WTC11 (cell line): ENCODE results near the gene TTC33.

Experiments
- CREM ChIP-seq: sonication (generic); formaldehyde crosslinking; IDR thresholded peaks from 2 replicates; pipeline ENCODE4 v1.8.1; 2022; ENCODE audit warnings: mild to moderate bottlenecking, missing genetic modification reagents, moderate library complexity
- ELF4 ChIP-seq: sonication (generic); formaldehyde crosslinking; IDR thresholded peaks from 2 replicates; pipeline ENCODE4 v1.8.1; 2022; ENCODE audit warnings: low read depth, mild to moderate bottlenecking, moderate library complexity, missing genetic modification reagents
- FOXJ3 ChIP-seq: sonication (generic); formaldehyde crosslinking; IDR thresholded peaks from 2 replicates; pipeline ENCODE4 v1.9.0; 2021; ENCODE audit warnings: missing genetic modification reagents, mild to moderate bottlenecking, borderline replicate concordance
- JUN ChIP-seq: sonication (generic); formaldehyde crosslinking; IDR thresholded peaks from 2 replicates; pipeline ENCODE4 v1.8.0; 2023; ENCODE audit warnings: mild to moderate bottlenecking, missing genetic modification reagents
- KAT7 ChIP-seq: sonication (generic); formaldehyde crosslinking; IDR thresholded peaks from 2 replicates; pipeline ENCODE4 v1.8.1; 2023; ENCODE audit warnings: missing genetic modification reagents, mild to moderate bottlenecking, borderline replicate concordance
- NFYB ChIP-seq: sonication (generic); formaldehyde crosslinking; conservative IDR thresholded peaks from 2 replicates; pipeline ENCODE4 v1.8.0; 2022; ENCODE audit warnings: low read depth, missing genetic modification reagents
- NR1H2 ChIP-seq: sonication (generic); formaldehyde crosslinking; IDR thresholded peaks from 2 replicates; pipeline ENCODE4 v1.9.0; 2021; ENCODE audit warnings: mild to moderate bottlenecking, moderate library complexity, missing genetic modification reagents
- SP1 ChIP-seq: sonication (generic); formaldehyde crosslinking; conservative IDR thresholded peaks from 2 replicates; pipeline ENCODE4 v1.8.1; 2022; ENCODE audit warnings: missing genetic modification reagents
- TEAD4 ChIP-seq: sonication (generic); formaldehyde crosslinking; IDR thresholded peaks from 2 replicates; pipeline ENCODE4 v1.8.0; 2022; ENCODE audit warnings: mild to moderate bottlenecking, missing genetic modification reagents
- ZNF423 ChIP-seq: fragments of 250-450 bp; sonication (Bioruptor Pico); IDR thresholded peaks from 2 replicates; pipeline ENCODE4 v2.1.2; 2022; ENCODE audit warnings: mild to moderate bottlenecking, moderate library complexity
- TF ChIP-seq, protein P1 (sequence below): fragments of 200-600 bp; IDR thresholded peaks from 2 replicates; pipeline ENCODE4 v1.8.0; 2022; ENCODE audit warnings: antibody characterized with exemption
- TF ChIP-seq, protein P2 (sequence below): sonication (generic); formaldehyde crosslinking; IDR thresholded peaks from 2 replicates; pipeline ENCODE4 v1.8.0; 2022; ENCODE audit warnings: mild to moderate bottlenecking, missing genetic modification reagents
- TF ChIP-seq, protein P3 (sequence below): sonication (generic); formaldehyde crosslinking; IDR thresholded peaks from 2 replicates; pipeline ENCODE4 v1.8.0; 2022; ENCODE audit warnings: mild to moderate bottlenecking, missing genetic modification reagents
- TF ChIP-seq, protein P4 (sequence below): sonication (generic); formaldehyde crosslinking; IDR thresholded peaks from 2 replicates; pipeline ENCODE4 v1.8.0; 2023; ENCODE audit warnings: mild to moderate bottlenecking, missing genetic modification reagents

DNA sequence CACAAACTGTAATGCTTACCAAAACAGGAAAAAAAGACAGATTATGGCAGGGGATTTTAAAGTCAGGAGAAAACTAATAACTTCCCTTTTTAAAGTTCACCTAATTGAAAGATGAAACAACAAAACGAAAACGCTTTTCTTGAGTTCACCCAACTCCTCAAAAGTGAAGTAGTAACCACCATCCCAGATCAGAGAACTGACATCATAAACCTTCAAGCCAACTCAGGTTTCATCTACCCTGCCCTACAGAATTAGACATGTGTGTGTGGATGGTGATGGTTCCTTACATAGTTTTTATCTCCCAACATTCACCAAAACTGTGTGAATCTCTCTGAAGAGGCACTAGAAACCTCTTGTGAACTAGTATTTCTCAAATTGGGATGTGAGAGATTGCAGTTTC lies 271.3 kb downstream of the TTC33 start:
- no peak for TF ChIP-seq TEAD4
- no peak for TF ChIP-seq SP1 (CRISPR knock-in tag)
- TF ChIP-seq, protein P1, sequence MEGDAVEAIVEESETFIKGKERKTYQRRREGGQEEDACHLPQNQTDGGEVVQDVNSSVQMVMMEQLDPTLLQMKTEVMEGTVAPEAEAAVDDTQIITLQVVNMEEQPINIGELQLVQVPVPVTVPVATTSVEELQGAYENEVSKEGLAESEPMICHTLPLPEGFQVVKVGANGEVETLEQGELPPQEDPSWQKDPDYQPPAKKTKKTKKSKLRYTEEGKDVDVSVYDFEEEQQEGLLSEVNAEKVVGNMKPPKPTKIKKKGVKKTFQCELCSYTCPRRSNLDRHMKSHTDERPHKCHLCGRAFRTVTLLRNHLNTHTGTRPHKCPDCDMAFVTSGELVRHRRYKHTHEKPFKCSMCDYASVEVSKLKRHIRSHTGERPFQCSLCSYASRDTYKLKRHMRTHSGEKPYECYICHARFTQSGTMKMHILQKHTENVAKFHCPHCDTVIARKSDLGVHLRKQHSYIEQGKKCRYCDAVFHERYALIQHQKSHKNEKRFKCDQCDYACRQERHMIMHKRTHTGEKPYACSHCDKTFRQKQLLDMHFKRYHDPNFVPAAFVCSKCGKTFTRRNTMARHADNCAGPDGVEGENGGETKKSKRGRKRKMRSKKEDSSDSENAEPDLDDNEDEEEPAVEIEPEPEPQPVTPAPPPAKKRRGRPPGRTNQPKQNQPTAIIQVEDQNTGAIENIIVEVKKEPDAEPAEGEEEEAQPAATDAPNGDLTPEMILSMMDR: no peak
- no peak for TF ChIP-seq JUN (CRISPR knock-in tag)
- TF ChIP-seq FOXJ3 (CRISPR knock-in tag): no peak
- TF ChIP-seq, protein P2, sequence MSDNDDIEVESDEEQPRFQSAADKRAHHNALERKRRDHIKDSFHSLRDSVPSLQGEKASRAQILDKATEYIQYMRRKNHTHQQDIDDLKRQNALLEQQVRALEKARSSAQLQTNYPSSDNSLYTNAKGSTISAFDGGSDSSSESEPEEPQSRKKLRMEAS (CRISPR knock-in tag): no peak
- TF ChIP-seq CREM (CRISPR knock-in tag): no peak
- TF ChIP-seq NR1H2 (CRISPR knock-in tag): no peak
- no peak for TF ChIP-seq ZNF423
- TF ChIP-seq NFYB (CRISPR knock-in tag): no peak
- TF ChIP-seq KAT7 (CRISPR knock-in tag): no peak
- TF ChIP-seq, protein P3, sequence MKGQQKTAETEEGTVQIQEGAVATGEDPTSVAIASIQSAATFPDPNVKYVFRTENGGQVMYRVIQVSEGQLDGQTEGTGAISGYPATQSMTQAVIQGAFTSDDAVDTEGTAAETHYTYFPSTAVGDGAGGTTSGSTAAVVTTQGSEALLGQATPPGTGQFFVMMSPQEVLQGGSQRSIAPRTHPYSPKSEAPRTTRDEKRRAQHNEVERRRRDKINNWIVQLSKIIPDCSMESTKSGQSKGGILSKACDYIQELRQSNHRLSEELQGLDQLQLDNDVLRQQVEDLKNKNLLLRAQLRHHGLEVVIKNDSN: no peak
- no peak for TF ChIP-seq ELF4 (CRISPR knock-in tag)
- TF ChIP-seq, protein P4, sequence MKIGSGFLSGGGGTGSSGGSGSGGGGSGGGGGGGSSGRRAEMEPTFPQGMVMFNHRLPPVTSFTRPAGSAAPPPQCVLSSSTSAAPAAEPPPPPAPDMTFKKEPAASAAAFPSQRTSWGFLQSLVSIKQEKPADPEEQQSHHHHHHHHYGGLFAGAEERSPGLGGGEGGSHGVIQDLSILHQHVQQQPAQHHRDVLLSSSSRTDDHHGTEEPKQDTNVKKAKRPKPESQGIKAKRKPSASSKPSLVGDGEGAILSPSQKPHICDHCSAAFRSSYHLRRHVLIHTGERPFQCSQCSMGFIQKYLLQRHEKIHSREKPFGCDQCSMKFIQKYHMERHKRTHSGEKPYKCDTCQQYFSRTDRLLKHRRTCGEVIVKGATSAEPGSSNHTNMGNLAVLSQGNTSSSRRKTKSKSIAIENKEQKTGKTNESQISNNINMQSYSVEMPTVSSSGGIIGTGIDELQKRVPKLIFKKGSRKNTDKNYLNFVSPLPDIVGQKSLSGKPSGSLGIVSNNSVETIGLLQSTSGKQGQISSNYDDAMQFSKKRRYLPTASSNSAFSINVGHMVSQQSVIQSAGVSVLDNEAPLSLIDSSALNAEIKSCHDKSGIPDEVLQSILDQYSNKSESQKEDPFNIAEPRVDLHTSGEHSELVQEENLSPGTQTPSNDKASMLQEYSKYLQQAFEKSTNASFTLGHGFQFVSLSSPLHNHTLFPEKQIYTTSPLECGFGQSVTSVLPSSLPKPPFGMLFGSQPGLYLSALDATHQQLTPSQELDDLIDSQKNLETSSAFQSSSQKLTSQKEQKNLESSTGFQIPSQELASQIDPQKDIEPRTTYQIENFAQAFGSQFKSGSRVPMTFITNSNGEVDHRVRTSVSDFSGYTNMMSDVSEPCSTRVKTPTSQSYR (CRISPR knock-in tag): no peak
